ENCODE measurements around the gene SPATA31C2.
A peak's percentile ranks its signal among the peaks of the same experiment; 100 is the strongest.
"Not testable (repeated sequence)": the region's sequence is repeated elsewhere in the genome, so short reads cannot be mapped to it uniquely, and the experiment has no call there.

Gene SPATA31C2

GRCh38 chr9:88138375-88138774, at the start of gene SPATA31C2:
Gene SPATA31C2, minus strand, starts transcription at chr9:88138475. Its CDS starts 29 bp downstream, at chr9:88138446.
- not testable (repeated sequence) for DNase-seq (ENCODE audit: low read depth in 2 of 2, low spot score in 1 of 2)

- DNase-seq (ENCODE audit: low read depth in 2 of 2, low spot score in 1 of 2): no peak
Measured at GRCh38 chr9:88187631-88188030, 49.4 kb upstream of the SPATA31C2 start.

GRCh38 chr9:88186495-88187110, 48.3 kb upstream of the SPATA31C2 start:
- no peak for DNase-seq (ENCODE audit: low read depth in 2 of 2, low spot score in 1 of 2)

- DNase-seq (ENCODE audit: low read depth in 2 of 2, low spot score in 1 of 2): no peak
Measured at GRCh38 chr9:88184976-88185375, 46.7 kb upstream of the SPATA31C2 start.

- DNase-seq (ENCODE audit: low read depth in 2 of 2, low spot score in 1 of 2): no peak
Measured at GRCh38 chr9:88183798-88184495, 45.7 kb upstream of the SPATA31C2 start.

GRCh38 chr9:88182501-88182900, 44.2 kb upstream of the SPATA31C2 start:
- DNase-seq (ENCODE audit: low read depth in 2 of 2, low spot score in 1 of 2): no peak

GRCh38 chr9:88180081-88180765, 41.9 kb upstream of the SPATA31C2 start:
- DNase-seq (ENCODE audit: low read depth in 2 of 2, low spot score in 1 of 2): no peak

- DNase-seq (ENCODE audit: low read depth in 2 of 2, low spot score in 1 of 2): no peak
Measured at GRCh38 chr9:88179062-88179521, 40.8 kb upstream of the SPATA31C2 start.

GRCh38 chr9:88178641-88179040, 40.4 kb upstream of the SPATA31C2 start:
- DNase-seq (ENCODE audit: low read depth in 2 of 2, low spot score in 1 of 2): no peak

GRCh38 chr9:88177371-88177770, 39.1 kb upstream of the SPATA31C2 start:
- DNase-seq (ENCODE audit: low read depth in 2 of 2, low spot score in 1 of 2): no peak

- DNase-seq (ENCODE audit: low read depth in 2 of 2, low spot score in 1 of 2): no peak
Measured at GRCh38 chr9:88174324-88174723, 36.0 kb upstream of the SPATA31C2 start.

- DNase-seq (ENCODE audit: low read depth in 2 of 2, low spot score in 1 of 2): peak; percentile 9 to 22
Measured at GRCh38 chr9:88173378-88173999, 35.2 kb upstream of the SPATA31C2 start.

- no peak for DNase-seq (ENCODE audit: low read depth in 2 of 2, low spot score in 1 of 2)
Measured at GRCh38 chr9:88169700-88170099, 31.4 kb upstream of the SPATA31C2 start.

GRCh38 chr9:88168564-88168963, 30.3 kb upstream of the SPATA31C2 start:
- DNase-seq (ENCODE audit: low read depth in 2 of 2, low spot score in 1 of 2): no peak

- DNase-seq (ENCODE audit: low read depth in 2 of 2, low spot score in 1 of 2): no peak
Measured at GRCh38 chr9:88166660-88167059, 28.4 kb upstream of the SPATA31C2 start.

- no peak for DNase-seq (ENCODE audit: low read depth in 2 of 2, low spot score in 1 of 2)
Measured at GRCh38 chr9:88164850-88165249, 26.6 kb upstream of the SPATA31C2 start.

- DNase-seq (ENCODE audit: low read depth in 2 of 2, low spot score in 1 of 2): no peak
Measured at GRCh38 chr9:88161144-88161543, 22.9 kb upstream of the SPATA31C2 start.

- DNase-seq (ENCODE audit: low read depth in 2 of 2, low spot score in 1 of 2): no peak
Measured at GRCh38 chr9:88143957-88144625, 5.8 kb upstream of the SPATA31C2 start.

GRCh38 chr9:88143179-88143578, 4.9 kb upstream of the SPATA31C2 start:
- DNase-seq (ENCODE audit: low read depth in 2 of 2, low spot score in 1 of 2): no peak

GRCh38 chr9:88133552-88133951, 4.7 kb downstream of the SPATA31C2 start:
- DNase-seq (ENCODE audit: low read depth in 2 of 2, low spot score in 1 of 2): not testable (repeated sequence)

- DNase-seq (ENCODE audit: low read depth in 2 of 2, low spot score in 1 of 2): not testable (repeated sequence)
Measured at GRCh38 chr9:88129556-88129955, 8.7 kb downstream of the SPATA31C2 start.
